GM19025 (cell line): ENCODE measurements around the gene USHBP1.

Experiments used
- ATAC-seq: cut with Tn5 transposase; IDR thresholded peaks from one replicate; pipeline ENCODE4 v1.9.1; 2021; ENCODE audit warnings: mild to moderate bottlenecking, low read depth, moderate library complexity; ENCODE audit not compliant: unreplicated experiment

The USHBP1 gene

DNA sequence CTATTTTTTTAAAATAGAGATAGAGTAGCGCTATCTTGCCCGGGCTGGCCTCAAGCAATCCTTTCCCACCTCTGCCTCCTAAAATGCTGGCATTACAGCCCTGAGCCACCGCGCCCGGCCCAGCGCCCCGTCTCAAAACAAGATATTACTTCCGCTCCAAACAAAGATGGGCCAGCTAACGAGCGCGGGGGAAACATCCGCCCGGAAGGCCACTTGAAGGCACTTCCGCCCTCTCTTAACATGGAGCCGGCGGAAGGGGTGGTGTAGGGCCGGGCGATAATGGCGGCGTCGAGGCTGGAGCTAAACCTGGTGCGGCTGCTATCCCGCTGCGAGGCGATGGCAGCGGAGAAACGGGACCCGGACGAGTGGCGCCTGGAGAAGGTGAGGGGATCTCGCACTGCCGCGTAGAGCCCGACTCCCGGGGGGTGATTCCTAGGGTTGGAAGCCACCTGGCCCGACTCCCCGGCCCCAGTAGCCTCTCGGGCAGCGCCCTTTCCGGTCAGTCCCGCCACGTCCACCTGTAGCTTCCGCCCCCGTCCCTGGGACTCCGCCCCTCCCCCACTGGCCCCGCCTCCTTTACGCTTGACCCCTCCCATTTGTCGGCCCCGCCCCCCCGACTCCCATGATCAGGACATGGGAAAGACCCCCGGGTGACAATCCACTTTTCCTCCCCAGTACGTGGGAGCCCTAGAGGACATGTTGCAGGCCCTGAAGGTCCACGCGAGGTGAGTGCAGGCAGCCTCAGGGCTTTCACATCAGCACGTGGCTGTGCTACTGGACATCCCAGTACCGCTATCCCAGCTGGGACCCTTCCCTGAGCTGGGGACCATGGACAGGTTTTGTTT is 49.2 kb downstream of the USHBP1 start, which contains the start of gene USE1:
USE1 (plus strand) TSS at position 231 of the 845 bp plus-strand sequence; CDS start at position 280, 49 bp downstream.
- ATAC-seq = peak; percentile 77

DNA sequence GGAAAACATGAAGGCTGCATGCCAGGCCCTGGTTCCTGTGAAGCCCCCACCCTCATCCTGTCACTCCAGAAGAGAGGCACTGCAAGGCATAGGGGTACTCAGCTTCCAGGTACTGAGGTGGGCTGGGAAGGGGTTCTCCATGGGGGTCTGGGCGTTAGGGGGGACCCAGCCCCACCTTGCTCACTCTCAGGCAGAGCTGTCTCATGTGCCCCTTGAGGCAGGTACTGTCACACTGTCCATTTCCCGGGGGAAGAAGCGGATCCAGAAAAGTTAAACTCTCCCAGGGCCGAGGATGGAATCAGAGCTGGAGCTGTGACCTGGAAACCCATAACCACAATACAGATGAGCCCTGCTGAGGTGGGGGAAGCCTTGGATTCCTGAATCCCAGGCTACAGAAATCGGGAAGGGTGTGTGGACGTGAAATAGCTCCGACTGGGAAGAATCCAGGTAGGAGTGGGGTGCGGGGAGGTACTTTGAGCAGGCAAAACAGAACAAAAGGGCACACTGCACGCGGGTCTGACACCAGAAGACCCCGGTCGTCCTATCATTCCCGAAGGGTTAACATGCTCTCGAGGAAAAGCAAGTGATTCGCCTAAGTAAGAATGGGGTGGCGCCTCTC is 49.9 kb downstream of the USHBP1 start:
- ATAC-seq = no peak

DNA sequence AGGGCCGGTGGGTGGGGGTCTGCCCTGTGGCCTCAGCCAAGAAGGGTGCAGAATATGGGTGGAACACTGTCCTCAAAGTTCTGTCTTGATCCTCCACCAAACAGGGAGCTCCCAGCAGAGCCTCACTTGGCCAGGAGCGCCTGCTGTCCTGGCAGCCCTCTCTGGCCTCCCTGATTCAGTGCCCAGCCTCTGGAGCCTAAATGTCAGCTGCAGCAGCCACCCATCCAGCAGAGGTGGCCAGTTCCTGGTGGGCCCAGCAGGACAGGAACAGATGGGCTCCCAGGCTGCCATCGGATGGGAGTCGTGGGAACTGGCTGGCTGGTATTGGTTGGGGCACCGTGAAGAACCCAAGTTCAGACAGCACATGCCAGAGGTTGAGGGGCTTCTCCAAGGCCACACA is 51.2 kb downstream of the USHBP1 start:
- no peak for ATAC-seq

DNA sequence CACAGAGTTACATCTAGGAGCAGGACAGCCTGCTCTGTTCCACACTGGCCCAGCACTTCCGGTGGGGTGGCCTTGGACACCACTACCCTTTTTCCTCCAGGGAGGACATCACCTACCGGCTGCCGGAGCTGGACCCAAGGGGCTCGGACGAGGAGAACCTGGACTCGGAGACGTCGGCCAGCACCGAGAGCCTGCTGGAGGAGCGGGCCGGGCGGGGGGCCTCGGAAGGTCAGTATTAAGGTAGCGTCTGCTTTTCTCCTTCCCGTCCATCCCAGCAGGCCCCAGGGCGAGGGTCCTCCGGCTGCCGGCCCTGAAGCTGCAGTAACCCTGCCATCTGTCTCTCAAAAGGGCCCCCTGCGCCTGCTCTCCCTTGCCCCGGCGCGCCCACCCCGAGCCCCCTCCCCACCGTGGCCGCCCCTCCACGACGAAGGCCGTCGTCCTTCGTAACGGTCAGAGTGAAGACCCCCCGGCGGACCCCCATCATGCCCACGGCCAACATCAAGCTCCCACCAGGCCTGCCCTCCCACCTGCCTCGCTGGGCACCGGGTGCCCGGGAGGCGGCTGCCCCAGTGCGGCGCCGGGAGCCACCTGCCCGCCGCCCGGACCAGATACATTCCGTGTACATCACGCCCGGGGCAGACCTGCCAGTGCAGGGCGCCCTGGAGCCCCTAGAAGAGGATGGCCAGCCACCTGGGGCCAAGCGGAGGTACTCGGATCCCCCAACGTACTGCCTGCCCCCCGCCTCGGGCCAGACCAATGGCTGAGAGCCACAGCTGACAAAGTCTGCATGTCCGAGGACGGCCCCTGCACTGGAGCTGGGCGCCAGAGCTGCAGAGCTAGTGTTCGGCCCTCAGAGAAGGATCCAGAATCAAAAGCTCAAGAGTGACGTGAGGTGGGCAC is 52.7 kb downstream of the USHBP1 start:
- no peak for ATAC-seq

DNA sequence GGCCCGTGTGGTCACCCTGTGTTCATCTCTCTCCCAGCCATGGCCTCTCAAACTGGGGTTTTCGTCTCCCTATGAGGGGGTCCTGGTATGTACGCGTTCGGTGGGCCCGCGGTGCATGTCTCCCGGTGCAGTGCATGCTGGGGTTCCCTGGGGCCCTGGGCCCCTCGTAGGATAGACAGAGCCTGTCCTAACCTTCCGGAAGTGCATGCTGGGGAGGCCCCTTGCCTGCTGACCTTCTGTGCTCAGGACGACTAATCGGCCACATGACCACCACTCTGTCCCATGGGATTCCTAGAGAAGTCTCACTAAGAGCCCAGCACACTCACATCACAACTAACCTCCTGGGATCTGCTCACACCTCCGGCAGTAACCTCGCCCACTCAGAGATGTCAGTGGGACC is 54.2 kb downstream of the USHBP1 start:
- no peak for ATAC-seq

DNA sequence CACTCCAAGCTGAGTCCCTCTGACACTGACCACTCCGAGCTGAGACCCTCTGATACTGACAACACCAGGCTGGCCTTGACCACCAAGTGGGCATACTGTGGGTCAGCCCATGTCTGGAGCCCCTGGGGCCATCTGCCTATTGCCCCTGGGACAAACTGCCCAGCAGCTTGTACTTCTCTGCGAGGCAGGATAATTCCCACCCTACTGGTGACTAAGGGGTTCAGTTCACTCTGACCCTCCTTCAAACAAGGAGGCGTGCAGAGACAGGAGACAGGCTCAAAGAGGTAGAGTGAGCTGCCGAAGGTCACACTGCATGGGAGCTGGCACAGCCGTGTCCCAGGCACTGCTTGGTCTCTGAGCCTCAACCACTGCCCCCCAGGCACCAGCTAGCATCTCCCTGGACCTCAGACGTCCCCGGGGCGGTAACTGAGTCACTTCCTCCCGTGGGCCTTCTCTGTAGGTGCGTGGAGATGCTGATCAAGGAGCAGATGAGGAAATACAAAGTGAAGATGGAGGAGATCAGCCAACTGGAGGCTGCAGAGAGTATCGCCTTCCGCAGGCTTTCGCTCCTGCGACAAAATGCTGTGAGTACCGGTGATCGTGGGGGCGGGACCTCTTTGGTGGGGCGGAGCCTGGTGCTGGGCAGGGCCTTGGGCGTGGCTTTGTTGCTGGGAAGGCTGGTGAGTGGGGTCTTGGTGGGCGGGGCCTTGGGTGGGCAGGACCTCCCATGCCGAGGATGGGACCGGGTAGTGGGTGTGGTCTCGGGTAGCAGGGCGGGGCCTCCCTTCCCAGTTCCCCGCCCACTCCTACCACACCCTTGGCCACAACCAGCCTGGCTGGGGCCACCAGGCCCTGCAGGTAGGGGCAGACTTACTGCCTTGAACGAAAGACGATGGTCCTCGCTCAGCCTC is 55.2 kb downstream of the USHBP1 start:
- ATAC-seq = no peak

DNA sequence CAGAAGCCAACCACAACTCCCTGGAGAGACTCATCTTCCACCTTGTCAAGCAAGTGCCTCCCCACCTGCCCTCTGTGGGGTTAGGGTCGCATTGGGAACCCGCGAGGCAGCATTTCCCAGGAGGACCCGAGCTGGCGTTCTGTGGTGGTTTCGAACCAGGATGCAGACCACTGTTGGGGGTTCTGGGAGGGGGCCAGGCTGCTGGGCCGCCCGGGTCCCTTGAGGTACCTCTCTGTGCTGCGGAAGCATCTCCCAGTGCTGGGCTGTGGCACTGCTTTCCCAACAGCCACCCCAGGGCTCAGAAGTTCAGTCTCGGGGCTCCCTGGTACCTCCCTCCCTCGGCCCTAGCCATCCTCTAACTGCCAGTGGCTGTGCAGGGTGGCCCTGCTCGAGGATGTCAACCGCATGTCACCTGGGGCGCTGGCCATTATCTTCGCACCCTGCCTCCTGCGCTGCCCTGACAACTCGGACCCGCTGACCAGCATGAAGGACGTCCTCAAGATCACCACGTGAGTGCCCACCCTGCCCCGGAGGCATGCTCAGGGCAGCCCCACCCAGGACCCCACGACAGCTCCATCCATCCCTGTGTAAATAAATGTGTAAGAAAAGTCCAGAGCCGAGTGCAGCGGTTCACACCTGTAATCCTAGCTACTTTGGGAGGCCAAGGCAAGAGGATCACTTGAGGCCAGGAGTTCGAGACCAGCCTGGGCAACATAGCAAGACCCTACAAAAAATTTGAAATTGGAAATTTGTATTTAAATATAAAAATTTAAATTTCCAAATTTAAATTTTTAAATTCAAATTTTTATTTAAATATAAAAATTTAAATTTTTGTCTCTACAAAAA is 57.6 kb downstream of the USHBP1 start:
- ATAC-seq = no peak

DNA sequence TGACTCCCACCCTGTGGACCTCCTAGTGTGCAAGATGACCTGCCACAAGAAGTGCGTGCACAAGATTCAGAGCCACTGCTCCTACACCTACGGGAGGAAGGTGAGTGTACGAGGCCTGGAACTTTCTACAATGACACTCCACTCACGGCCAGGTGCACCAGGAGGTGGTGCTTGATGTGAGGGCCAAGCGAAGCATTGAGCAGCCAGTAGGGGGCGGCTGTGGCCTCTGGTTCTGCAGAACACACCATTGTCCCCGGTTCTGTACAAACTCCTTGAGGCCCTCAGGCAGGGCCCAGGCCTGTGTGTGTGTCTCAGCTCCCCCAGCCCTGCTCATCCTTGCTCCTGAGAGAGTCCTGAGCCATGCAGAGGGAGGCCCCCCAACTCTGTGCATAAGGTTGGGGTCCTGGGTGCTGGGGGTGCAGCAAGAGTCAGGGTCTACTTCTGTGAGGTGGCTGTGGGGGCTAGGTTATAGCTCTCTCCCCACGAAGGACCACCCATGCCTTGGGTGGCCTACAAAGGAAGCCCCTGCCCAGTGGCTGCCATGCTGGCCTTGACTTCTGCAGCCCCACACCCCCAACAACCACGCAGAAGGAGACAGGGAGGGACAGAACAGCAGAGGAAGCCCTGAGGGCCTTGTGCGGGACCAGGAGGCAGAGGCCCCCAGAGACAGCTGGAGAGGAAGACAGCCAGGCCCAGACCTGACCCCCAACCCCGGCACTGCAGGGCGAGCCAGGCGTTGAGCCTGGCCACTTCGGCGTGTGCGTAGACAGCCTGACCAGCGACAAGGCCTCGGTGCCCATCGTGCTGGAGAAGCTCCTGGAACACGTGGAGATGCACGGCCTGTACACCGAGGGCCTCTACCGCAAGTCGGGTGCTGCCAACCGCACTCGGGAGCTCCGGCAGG is 59.1 kb downstream of the USHBP1 start:
- ATAC-seq = no peak

DNA sequence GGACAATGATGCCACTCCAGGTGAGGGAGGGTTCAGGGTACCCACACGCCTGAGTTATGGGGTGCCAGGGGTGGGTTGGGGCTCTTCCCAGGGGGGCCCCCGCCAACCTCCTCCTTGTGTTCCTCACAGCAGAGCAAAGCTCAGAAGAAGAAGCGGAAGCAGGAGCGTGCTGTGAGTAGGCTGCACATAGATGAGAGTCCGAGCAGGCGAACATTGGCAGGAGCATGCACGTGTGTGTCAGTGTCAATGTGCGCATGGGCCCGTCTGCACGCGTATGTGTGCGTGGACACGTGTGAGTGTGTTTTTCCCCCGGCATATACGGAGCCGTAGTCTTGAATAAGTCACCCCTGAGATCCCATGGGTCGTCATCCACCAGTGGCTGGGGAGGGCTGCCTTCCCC is 61.8 kb downstream of the USHBP1 start:
- no peak for ATAC-seq

DNA sequence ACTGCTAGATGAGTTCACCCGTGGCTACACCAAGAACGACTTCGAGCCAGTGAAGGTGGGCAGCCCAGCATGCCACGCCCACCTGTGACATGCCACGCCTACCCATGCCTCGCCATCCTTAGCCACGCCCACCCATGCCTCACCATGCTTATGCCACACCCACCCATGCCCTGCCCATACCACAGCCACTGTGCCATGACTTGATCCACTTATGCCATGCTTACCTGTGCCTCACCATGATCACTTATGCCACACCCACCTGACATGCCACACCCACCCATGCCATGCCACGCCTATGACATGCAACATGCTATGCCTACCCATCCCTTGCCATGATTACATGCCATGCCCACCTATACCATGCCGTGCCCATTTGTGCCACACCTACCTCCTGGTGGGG is 62.3 kb downstream of the USHBP1 start:
- no peak for ATAC-seq

DNA sequence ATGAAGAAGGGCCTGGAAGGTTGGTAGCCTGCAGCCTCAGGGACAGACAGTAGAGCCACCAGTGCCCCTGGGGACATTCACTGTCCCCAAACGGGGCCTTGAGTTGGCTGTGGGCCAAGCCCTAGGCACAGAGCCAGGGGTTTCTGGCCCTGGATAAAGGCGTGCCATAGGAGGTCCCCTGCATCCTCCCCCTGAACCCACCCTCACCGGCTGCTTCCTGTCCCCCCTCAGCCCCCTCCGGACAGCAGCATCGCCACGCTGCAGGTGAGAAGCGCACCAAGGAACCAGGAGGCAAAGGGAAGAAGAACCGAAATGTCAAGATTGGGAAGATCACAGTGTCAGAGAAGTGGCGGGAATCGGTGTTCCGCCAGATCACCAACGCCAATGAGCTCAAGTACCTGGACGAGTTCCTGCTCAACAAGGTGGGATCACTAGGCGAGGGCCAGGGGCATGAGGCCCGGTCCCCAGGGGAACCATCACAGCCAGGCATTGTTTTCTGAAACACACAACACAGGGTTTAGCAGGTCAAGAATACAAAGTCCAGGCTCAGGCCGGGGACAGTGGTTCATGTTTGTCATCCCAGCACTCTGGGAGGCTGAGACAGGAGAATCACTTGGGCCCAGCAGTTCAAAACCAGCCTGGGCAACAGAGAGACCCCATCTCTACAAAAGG is 64.0 kb downstream of the USHBP1 start:
- ATAC-seq = no peak
